Aortic smooth muscle cell (primary cell): ENCODE measurements around the gene GAGE12E. TPM values are rescaled to one million over a fixed set of nuclear protein-coding genes. Genes with fewer than 3 reads are reported as not detected.

ENCODE experiments used
- total RNA-seq: library from RNA; depleted of rRNA; stranded (reverse); fragments of >200 nt; gene quantifications from 2 replicates; pipeline ENCODE4 v1.2.3, GENCODE V29; 2014

GAGE12E gene, protein sequence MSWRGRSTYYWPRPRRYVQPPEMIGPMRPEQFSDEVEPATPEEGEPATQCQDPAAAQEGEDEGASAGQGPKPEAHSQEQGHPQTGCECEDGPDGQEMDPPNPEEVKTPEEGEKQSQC
- total RNA-seq: not detected in 2 replicates

DNA sequence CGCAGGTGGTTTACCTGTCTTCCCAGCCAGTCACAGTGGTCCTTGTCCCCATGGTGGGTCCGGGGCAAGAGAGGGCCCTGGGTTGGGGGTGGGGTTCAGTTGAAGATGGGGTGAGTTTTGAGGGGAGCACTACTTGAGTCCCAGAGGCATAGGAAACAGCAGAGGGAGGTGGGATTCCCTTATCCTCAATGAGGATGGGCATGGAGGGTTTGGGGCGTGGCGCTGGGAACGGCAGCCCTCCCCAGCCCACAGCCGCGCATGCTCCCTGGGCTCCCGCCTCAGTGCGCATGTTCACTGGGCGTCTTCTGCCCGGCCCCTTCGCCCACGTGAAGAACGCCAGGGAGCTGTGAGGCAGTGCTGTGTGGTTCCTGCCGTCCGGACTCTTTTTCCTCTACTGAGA, at the start of gene GAGE12E:
TSS of gene GAGE12E (plus strand) at position 301 of the 400 bp plus-strand sequence. CDS start 1,155 bp downstream, outside the sequence.

DNA sequence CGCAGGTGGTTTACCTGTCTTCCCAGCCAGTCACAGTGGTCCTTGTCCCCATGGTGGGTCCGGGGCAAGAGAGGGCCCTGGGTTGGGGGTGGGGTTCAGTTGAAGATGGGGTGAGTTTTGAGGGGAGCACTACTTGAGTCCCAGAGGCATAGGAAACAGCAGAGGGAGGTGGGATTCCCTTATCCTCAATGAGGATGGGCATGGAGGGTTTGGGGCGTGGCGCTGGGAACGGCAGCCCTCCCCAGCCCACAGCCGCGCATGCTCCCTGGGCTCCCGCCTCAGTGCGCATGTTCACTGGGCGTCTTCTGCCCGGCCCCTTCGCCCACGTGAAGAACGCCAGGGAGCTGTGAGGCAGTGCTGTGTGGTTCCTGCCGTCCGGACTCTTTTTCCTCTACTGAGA, 19.2 kb upstream of the GAGE12E start, which contains the start of gene GAGE12C:
TSS of gene GAGE12C (plus strand) at position 301 of the 400 bp plus-strand sequence. CDS start 1,155 bp downstream, outside the sequence.

DNA sequence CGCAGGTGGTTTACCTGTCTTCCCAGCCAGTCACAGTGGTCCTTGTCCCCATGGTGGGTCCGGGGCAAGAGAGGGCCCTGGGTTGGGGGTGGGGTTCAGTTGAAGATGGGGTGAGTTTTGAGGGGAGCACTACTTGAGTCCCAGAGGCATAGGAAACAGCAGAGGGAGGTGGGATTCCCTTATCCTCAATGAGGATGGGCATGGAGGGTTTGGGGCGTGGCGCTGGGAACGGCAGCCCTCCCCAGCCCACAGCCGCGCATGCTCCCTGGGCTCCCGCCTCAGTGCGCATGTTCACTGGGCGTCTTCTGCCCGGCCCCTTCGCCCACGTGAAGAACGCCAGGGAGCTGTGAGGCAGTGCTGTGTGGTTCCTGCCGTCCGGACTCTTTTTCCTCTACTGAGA, 9.7 kb upstream of the GAGE12E start, which contains the start of gene GAGE12D:
TSS of gene GAGE12D (plus strand) at position 301 of the 400 bp plus-strand sequence. CDS start 1,155 bp downstream, outside the sequence.

DNA sequence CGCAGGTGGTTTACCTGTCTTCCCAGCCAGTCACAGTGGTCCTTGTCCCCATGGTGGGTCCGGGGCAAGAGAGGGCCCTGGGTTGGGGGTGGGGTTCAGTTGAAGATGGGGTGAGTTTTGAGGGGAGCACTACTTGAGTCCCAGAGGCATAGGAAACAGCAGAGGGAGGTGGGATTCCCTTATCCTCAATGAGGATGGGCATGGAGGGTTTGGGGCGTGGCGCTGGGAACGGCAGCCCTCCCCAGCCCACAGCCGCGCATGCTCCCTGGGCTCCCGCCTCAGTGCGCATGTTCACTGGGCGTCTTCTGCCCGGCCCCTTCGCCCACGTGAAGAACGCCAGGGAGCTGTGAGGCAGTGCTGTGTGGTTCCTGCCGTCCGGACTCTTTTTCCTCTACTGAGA, 9.5 kb downstream of the GAGE12E start, which contains the start of gene GAGE12F:
TSS of gene GAGE12F (plus strand) at position 301 of the 400 bp plus-strand sequence. CDS start 1,155 bp downstream, outside the sequence.

DNA sequence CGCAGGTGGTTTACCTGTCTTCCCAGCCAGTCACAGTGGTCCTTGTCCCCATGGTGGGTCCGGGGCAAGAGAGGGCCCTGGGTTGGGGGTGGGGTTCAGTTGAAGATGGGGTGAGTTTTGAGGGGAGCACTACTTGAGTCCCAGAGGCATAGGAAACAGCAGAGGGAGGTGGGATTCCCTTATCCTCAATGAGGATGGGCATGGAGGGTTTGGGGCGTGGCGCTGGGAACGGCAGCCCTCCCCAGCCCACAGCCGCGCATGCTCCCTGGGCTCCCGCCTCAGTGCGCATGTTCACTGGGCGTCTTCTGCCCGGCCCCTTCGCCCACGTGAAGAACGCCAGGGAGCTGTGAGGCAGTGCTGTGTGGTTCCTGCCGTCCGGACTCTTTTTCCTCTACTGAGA, 19.0 kb downstream of the GAGE12E start, which contains the start of gene GAGE12G:
TSS of gene GAGE12G (plus strand) at position 301 of the 400 bp plus-strand sequence. CDS start 1,155 bp downstream, outside the sequence.

DNA sequence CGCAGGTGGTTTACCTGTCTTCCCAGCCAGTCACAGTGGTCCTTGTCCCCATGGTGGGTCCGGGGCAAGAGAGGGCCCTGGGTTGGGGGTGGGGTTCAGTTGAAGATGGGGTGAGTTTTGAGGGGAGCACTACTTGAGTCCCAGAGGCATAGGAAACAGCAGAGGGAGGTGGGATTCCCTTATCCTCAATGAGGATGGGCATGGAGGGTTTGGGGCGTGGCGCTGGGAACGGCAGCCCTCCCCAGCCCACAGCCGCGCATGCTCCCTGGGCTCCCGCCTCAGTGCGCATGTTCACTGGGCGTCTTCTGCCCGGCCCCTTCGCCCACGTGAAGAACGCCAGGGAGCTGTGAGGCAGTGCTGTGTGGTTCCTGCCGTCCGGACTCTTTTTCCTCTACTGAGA, 28.6 kb downstream of the GAGE12E start, which contains the start of gene GAGE12H:
TSS of gene GAGE12H (plus strand) at position 301 of the 400 bp plus-strand sequence. CDS start 1,155 bp downstream, outside the sequence.

DNA sequence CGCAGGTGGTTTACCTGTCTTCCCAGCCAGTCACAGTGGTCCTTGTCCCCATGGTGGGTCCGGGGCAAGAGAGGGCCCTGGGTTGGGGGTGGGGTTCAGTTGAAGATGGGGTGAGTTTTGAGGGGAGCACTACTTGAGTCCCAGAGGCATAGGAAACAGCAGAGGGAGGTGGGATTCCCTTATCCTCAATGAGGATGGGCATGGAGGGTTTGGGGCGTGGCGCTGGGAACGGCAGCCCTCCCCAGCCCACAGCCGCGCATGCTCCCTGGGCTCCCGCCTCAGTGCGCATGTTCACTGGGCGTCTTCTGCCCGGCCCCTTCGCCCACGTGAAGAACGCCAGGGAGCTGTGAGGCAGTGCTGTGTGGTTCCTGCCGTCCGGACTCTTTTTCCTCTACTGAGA, 38.1 kb downstream of the GAGE12E start, which contains the start of gene GAGE2A:
TSS of gene GAGE2A (plus strand) at position 301 of the 400 bp plus-strand sequence. CDS start 1,155 bp downstream, outside the sequence.

DNA sequence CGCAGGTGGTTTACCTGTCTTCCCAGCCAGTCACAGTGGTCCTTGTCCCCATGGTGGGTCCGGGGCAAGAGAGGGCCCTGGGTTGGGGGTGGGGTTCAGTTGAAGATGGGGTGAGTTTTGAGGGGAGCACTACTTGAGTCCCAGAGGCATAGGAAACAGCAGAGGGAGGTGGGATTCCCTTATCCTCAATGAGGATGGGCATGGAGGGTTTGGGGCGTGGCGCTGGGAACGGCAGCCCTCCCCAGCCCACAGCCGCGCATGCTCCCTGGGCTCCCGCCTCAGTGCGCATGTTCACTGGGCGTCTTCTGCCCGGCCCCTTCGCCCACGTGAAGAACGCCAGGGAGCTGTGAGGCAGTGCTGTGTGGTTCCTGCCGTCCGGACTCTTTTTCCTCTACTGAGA, 47.6 kb downstream of the GAGE12E start, which contains the start of gene GAGE1:
TSS of gene GAGE1 (plus strand) at position 301 of the 400 bp plus-strand sequence. CDS start 1,155 bp downstream, outside the sequence.

Other genes starting within 250 kb of the GAGE12E start
- not detected in 2 replicates for gene GAGE10, start 247.6 kb upstream of the GAGE12E start, total RNA-seq
- not detected in 2 replicates for gene GAGE12J, start 229.3 kb upstream of the GAGE12E start, total RNA-seq
- gene GAGE13, start 219.7 kb upstream of the GAGE12E start, total RNA-seq: not detected in 2 replicates
- gene GAGE12C, start 19.1 kb upstream of the GAGE12E start, total RNA-seq: not detected in 2 replicates
- gene GAGE12D, start 9.6 kb upstream of the GAGE12E start, total RNA-seq: not detected in 2 replicates
- gene GAGE12F, start 9.6 kb downstream of the GAGE12E start, total RNA-seq: not detected in 2 replicates
- gene GAGE12G, start 19.1 kb downstream of the GAGE12E start, total RNA-seq: not detected in 2 replicates
- gene GAGE12H, start 28.7 kb downstream of the GAGE12E start, total RNA-seq: not detected in 2 replicates
- not detected in 2 replicates for gene GAGE2A, start 38.2 kb downstream of the GAGE12E start, total RNA-seq
- not detected in 2 replicates for gene GAGE1, start 47.7 kb downstream of the GAGE12E start, total RNA-seq
- gene PAGE1, start 144.7 kb downstream of the GAGE12E start, total RNA-seq: not detected in 2 replicates